HEK293T (cell line): ENCODE measurements around the gene TMUB1.

Experiments
- BHLHE40 ChIP-seq: fragments of 450-650 bp; IDR thresholded peaks from 2 replicates; pipeline ENCODE4 v1.6.1; 2016; ENCODE audit warnings: mild to moderate bottlenecking, moderate library complexity, borderline replicate concordance
- ELF4 ChIP-seq: fragments of 450-650 bp; IDR thresholded peaks from 2 replicates; pipeline ENCODE4 v1.6.1; 2017; ENCODE audit warnings: antibody characterized with exemption
- FOXK2 ChIP-seq: fragments of 450-650 bp; IDR thresholded peaks from 2 replicates; pipeline ENCODE4 v1.6.1; 2016; ENCODE audit warnings: mild to moderate bottlenecking
- HDGF ChIP-seq: fragments of 450-650 bp; IDR thresholded peaks from 2 replicates; pipeline ENCODE4 v1.6.1; 2017; ENCODE audit warnings: antibody characterized with exemption, borderline replicate concordance
- L3MBTL2 ChIP-seq: fragments of 450-650 bp; conservative IDR thresholded peaks from 2 replicates; pipeline ENCODE4 v1.6.1; 2016; ENCODE audit warnings: mild to moderate bottlenecking
- PKNOX1 ChIP-seq: fragments of 450-650 bp; IDR thresholded peaks from 2 replicates; pipeline ENCODE4 v1.6.1; 2016
- SP1 ChIP-seq: fragments of 450-650 bp; IDR thresholded peaks from 2 replicates; pipeline ENCODE4 v1.6.1; 2017
- TARDBP ChIP-seq: fragments of 450-650 bp; IDR thresholded peaks from 2 replicates; pipeline ENCODE4 v1.6.1; 2016
- ZNF384 ChIP-seq: fragments of 450-650 bp; IDR thresholded peaks from 2 replicates; pipeline ENCODE4 v1.6.1; 2016

GRCh38 chr7:151081170-151082101 is 1.9 kb downstream of the TMUB1 start:
- TF ChIP-seq L3MBTL2, result no peak
- TF ChIP-seq TARDBP, result no peak
- no peak for TF ChIP-seq FOXK2
- no peak for TF ChIP-seq ZNF384
- no peak for TF ChIP-seq BHLHE40
- no peak for TF ChIP-seq ELF4
- no peak for TF ChIP-seq PKNOX1
- no peak for TF ChIP-seq HDGF
- TF ChIP-seq SP1, result no peak
